GM23338 (cell line): ENCODE measurements around the gene GADL1. TPM values are rescaled to one million over a fixed set of nuclear protein-coding genes. Genes with fewer than 3 reads are reported as not detected.

ENCODE experiments used
- ATAC-seq: fragments of 200-7000 bp; cut with Tn5 transposase; 3 replicates; pipeline ENCODE4 v1.9.1; 2020
- DNase-seq: peaks from one replicate; pipeline ENCODE4 v3.0.0-alpha.2; 2015; ENCODE audit warnings: low spot score
- H2AFZ ChIP-seq: fragments of 200-600 bp; sonication (generic); 2 replicates; pipeline ENCODE4 v1.8.0; 2016; ENCODE audit warnings: antibody characterized with exemption, mild to moderate bottlenecking, moderate library complexity
- H3F3A ChIP-seq: fragments of 200-600 bp; sonication (generic); replicated peaks from 2 replicates; pipeline ENCODE4 v1.8.0; 2017; ENCODE audit warnings: antibody characterized with exemption, mixed run types, low read depth
- H3K27ac ChIP-seq: fragments of 200-600 bp; sonication (generic); 2 replicates; pipeline ENCODE4 v1.6.1; 2016; ENCODE audit warnings: low read depth
- H3K27me3 ChIP-seq: fragments of 200-600 bp; sonication (generic); 2 replicates; pipeline ENCODE4 v1.8.0; 2016; ENCODE audit warnings: mild to moderate bottlenecking, mixed run types, moderate library complexity; ENCODE audit not compliant: insufficient read depth
- H3K36me3 ChIP-seq: fragments of 200-600 bp; sonication (generic); 2 replicates; pipeline ENCODE4 v1.8.0; 2016; ENCODE audit warnings: mild to moderate bottlenecking; ENCODE audit not compliant: insufficient read depth
- H3K4me1 ChIP-seq: fragments of 200-600 bp; sonication (generic); 2 replicates; pipeline ENCODE4 v1.8.0; 2016; ENCODE audit warnings: mild to moderate bottlenecking, moderate library complexity; ENCODE audit not compliant: insufficient read depth
- H3K4me2 ChIP-seq: fragments of 200-600 bp; sonication (generic); 2 replicates; pipeline ENCODE4 v1.7.1; 2017; ENCODE audit warnings: mixed run types
- H3K4me3 ChIP-seq: fragments of 200-600 bp; sonication (generic); 2 replicates; pipeline ENCODE4 v1.6.1; 2016; ENCODE audit warnings: mixed run types
- H3K79me2 ChIP-seq: fragments of 200-600 bp; sonication (generic); replicated peaks from 2 replicates; pipeline ENCODE4 v1.8.0; 2017; ENCODE audit warnings: mild to moderate bottlenecking; ENCODE audit not compliant: insufficient read depth
- H3K9me2 ChIP-seq: fragments of 200-600 bp; sonication (generic); 2 replicates; pipeline ENCODE4 v1.8.0; 2017; ENCODE audit not compliant: insufficient read depth
- H4K20me1 ChIP-seq: fragments of 200-600 bp; sonication (generic); replicated peaks from 2 replicates; pipeline ENCODE4 v1.8.0; 2017; ENCODE audit warnings: mild to moderate bottlenecking; ENCODE audit not compliant: insufficient read depth
- H3K27ac Mint-ChIP-seq: 2 replicates; pipeline ENCODE4 v1.8.0; 2020; ENCODE audit warnings: inconsistent platforms, mild to moderate bottlenecking, moderate library complexity, mixed read lengths
- H3K27me3 Mint-ChIP-seq: 3 replicates; pipeline ENCODE4 v1.8.0; 2022; ENCODE audit warnings: low read depth, mild to moderate bottlenecking, moderate library complexity, mixed read lengths, inconsistent platforms; ENCODE audit not compliant: insufficient read depth, poor library complexity
- H3K36me3 Mint-ChIP-seq: 3 replicates; pipeline ENCODE4 v1.8.0; 2021; ENCODE audit warnings: low read depth, mild to moderate bottlenecking, inconsistent platforms, moderate library complexity, mixed read lengths
- H3K4me1 Mint-ChIP-seq: 3 replicates; pipeline ENCODE4 v1.8.0; 2020; ENCODE audit warnings: mild to moderate bottlenecking, inconsistent platforms, mixed read lengths
- H3K4me3 Mint-ChIP-seq: 3 replicates; pipeline ENCODE4 v1.8.0; 2021; ENCODE audit warnings: moderate library complexity, mild to moderate bottlenecking, inconsistent platforms, mixed read lengths
- H3K9me3 Mint-ChIP-seq: 3 replicates; pipeline ENCODE4 v1.8.0; 2020; ENCODE audit warnings: moderate library complexity, mild to moderate bottlenecking, inconsistent platforms, mixed read lengths
- CTCF ChIP-seq, 2 experiments: fragments of 200-600 bp in 1 of 2; sonication (generic) in 1 of 2; conservative IDR thresholded peaks; 2 replicates each; pipeline versions ENCODE4 v1.5.1 to v1.6.1; 2016 to 2017; ENCODE audit warnings: antibody characterized with exemption in 2 of 2, low read depth in 2 of 2, mild to moderate bottlenecking in 2 of 2, moderate library complexity in 1 of 2
- ETS1 ChIP-seq: IDR thresholded peaks from 2 replicates; pipeline ENCODE4 v1.6.1; 2016; ENCODE audit warnings: antibody characterized with exemption
- EZH2 ChIP-seq: fragments of 200-600 bp; sonication (generic); IDR thresholded peaks from one replicate; pipeline ENCODE4 v1.8.0; 2017; ENCODE audit warnings: antibody characterized with exemption, mild to moderate bottlenecking, low read depth; ENCODE audit not compliant: unreplicated experiment
- EZH2phosphoT487 ChIP-seq: fragments of 200-600 bp; sonication (generic); IDR thresholded peaks from one replicate; pipeline ENCODE4 v1.8.1; 2018; ENCODE audit warnings: antibody characterized with exemption; ENCODE audit not compliant: unreplicated experiment
- JUNB ChIP-seq: IDR thresholded peaks from one replicate; pipeline ENCODE4 v1.6.1; 2016; ENCODE audit warnings: antibody characterized with exemption; ENCODE audit not compliant: unreplicated experiment
- NANOG ChIP-seq: IDR thresholded peaks from 2 replicates; pipeline ENCODE4 v1.6.1; 2016; ENCODE audit warnings: antibody characterized with exemption, borderline replicate concordance
- POLR2AphosphoS5 ChIP-seq: IDR thresholded peaks from 2 replicates; pipeline ENCODE4 v1.6.1; 2016; ENCODE audit warnings: antibody characterized with exemption, low read depth
- REST ChIP-seq: IDR thresholded peaks from one replicate; pipeline ENCODE4 v1.6.1; 2018; ENCODE audit warnings: antibody characterized with exemption; ENCODE audit not compliant: unreplicated experiment
- STAT1 ChIP-seq: IDR thresholded peaks from one replicate; pipeline ENCODE4 v1.6.1; 2016; ENCODE audit warnings: antibody characterized with exemption; ENCODE audit not compliant: unreplicated experiment
- ZNF331 ChIP-seq: fragments of 250-450 bp; sonication (Bioruptor Pico); IDR thresholded peaks from 2 replicates; pipeline ENCODE4 v1.5.0; 2020; ENCODE audit warnings: low read depth, mild to moderate bottlenecking, moderate library complexity
- ZNF462 ChIP-seq: fragments of 250-450 bp; sonication (Bioruptor Pico); IDR thresholded peaks from 2 replicates; pipeline ENCODE4 v1.5.0; 2020; ENCODE audit warnings: mild to moderate bottlenecking, moderate library complexity
- polyA plus RNA-seq: library from polyadenylated mRNA; unstranded; fragments of >200 nt; fragmentation: Nextera tagmentation; extraction: Ambion mirVana; gene quantifications from 2 replicates; pipeline ENCODE4 v1.2.1, GENCODE V29; 2016
- total RNA-seq: library from RNA; depleted of rRNA; stranded (reverse); fragments of >200 nt; shearing (Covaris generic); gene quantifications from 2 replicates; pipeline ENCODE4 v1.2.3, GENCODE V29; 2014

The GADL1 gene
- total and polyA plus RNA-seq, 2 experiments from 2014 or later = 0.35 to 0.50 TPM

GRCh38 chr3:30713885-30714503 lies 180.5 kb downstream of the GADL1 start (continued):
- TF ChIP-seq CTCF (conservative IDR thresholded peaks at IDR 0.05; ENCODE audit: low read depth in 2 of 2) (no peak), POLR2AphosphoS5 (no peak), STAT1 (no peak), REST (no peak), ETS1 (no peak), ZNF331 (CRISPR knock-in tag) (no peak), EZH2phosphoT487 (no peak)

- no peaks in the 10 kb centered on the region for H3K36me3 Mint-ChIP-seq
- TF ChIP-seq NANOG (no peak), JUNB (no peak), ZNF462 (no peak), EZH2 (no peak)
These were observed 181.5 kb downstream of the GADL1 start for GRCh38 chr3:30712991-30713390.

More at GRCh38 chr3:30712991-30713390, 181.5 kb downstream of the GADL1 start:
- Mint-ChIP-seq H3K9me3 (no peaks in the 10 kb centered on the region; the same call in 2 of the 3 replicates), H3K27me3 (no peaks in the 10 kb centered on the region), H3K4me3 (no peak overlapping the region), H3K27ac (no peak overlapping the region), H3K4me1 (peaks cover 2% of the 10 kb centered on the region; the same call in 1 of the 3 replicates)
- no peaks in the 10 kb centered on the region for H4K20me1 ChIP-seq
- no peak overlapping the region for H3K27ac ChIP-seq
- H3K79me2 ChIP-seq = no peaks in the 10 kb centered on the region
- ATAC-seq = no peak
- H3K27me3 ChIP-seq = no peaks in the 10 kb centered on the region
- DNase-seq = no peak
- H2AFZ ChIP-seq = no peak overlapping the region
- no peak overlapping the region for H3K4me2 ChIP-seq
- no peaks in the 10 kb centered on the region for H3K36me3 ChIP-seq
- no peaks in the 10 kb centered on the region for H3K4me1 ChIP-seq
- no peak overlapping the region for H3K4me3 ChIP-seq
- H3K9me2 ChIP-seq = 0 out of 2 replicates have a peak, but pooled peaks cover 3% of the 10 kb centered on the region
- H3F3A ChIP-seq = no peaks in the 10 kb centered on the region
